GM18520 (cell line): ENCODE data around the gene PCDHA11.
"Not testable (repeated sequence)": the region's sequence is repeated elsewhere in the genome, so short reads cannot be mapped to it uniquely, and the experiment has no call there.

ENCODE experiments used
- ATAC-seq: cut with Tn5 transposase; IDR thresholded peaks from one replicate; pipeline ENCODE4 v1.9.1; 2021; ENCODE audit not compliant: unreplicated experiment

The PCDHA11 gene

DNA sequence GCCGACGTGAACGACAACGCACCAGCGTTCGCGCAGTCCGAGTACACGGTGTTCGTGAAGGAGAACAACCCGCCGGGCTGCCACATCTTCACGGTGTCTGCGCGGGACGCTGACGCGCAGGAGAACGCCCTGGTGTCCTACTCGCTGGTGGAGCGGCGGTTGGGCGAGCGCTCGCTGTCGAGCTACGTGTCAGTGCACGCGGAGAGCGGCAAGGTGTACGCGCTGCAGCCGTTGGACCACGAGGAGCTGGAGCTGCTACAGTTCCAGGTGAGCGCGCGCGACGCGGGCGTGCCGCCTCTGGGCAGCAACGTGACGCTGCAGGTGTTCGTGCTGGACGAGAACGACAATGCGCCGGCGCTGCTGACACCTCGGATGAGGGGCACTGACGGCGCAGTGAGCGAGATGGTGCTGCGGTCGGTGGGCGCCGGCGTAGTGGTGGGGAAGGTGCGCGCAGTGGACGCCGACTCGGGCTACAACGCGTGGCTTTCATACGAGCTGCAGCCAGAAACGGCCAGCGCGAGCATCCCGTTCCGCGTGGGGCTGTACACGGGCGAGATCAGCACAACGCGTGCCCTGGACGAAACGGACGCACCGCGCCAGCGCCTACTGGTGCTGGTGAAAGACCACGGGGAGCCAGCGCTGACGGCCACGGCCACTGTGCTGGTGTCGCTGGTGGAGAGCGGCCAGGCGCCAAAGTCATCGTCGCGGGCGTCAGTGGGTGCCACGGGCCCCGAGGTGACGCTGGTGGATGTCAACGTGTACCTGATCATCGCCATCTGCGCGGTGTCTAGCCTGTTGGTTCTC lies 18.7 kb upstream of the PCDHA11 start:
- ATAC-seq: not testable (repeated sequence)

DNA sequence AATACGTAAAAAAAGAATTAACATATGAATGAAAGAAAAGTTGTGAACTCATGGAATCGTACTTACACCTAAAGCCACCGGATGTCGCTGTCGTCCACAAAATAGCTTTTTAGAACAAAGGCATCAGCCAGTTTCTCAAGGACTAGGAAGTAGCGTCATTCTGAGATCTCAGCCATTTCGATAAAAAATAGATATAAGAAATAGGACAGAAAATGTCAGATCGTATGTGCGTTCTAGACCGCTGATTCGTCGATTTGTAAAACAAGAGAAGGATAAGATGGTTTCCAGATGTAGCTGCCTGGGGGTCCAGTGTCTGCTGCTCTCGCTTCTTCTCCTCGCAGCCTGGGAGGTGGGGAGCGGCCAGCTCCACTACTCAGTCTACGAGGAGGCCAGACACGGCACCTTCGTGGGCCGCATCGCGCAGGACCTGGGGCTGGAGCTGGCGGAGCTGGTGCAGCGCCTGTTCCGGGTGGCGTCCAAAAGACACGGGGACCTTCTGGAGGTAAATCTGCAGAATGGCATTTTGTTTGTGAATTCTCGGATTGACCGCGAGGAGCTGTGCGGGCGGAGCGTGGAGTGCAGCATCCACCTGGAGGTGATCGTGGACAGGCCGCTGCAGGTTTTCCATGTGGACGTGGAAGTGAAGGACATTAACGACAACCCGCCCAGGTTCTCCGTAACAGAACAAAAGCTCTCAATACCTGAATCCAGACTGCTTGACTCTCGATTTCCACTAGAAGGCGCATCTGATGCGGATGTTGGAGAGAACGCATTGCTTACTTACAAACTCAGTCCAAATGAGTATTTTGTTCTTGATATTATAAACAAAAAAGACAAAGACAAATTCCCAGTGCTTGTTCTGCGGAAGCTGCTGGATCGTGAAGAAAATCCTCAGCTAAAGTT lies 12.7 kb upstream of the PCDHA11 start, which contains the start of gene PCDHA10:
PCDHA10 (plus strand) TSS at position 126 of the 903 bp plus-strand sequence; CDS start at position 278, 152 bp downstream.
- ATAC-seq: no peak

DNA sequence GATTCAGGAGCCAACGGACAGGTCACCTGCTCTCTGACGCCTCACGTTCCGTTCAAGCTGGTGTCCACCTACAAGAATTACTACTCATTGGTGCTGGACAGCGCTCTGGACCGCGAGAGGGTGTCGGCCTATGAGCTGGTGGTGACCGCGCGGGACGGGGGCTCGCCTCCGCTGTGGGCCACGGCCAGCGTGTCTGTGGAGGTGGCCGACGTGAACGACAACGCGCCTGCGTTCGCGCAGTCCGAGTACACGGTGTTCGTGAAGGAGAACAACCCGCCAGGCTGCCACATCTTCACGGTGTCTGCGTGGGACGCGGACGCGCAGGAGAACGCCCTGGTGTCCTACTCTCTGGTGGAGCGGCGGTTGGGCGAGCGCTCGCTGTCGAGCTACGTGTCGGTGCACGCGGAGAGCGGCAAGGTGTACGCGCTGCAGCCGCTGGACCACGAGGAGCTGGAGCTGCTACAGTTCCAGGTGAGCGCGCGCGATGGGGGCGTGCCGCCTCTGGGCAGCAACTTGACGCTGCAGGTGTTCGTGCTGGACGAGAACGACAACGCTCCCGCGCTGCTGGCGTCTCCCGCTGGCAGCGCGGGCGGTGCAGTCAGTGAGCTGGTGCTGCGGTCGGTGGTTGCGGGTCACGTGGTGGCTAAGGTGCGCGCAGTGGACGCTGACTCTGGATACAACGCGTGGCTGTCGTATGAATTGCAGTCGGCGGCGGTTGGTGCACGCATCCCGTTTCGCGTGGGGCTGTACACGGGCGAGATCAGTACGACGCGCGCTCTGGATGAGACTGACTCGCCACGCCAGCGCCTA lies 11.4 kb upstream of the PCDHA11 start:
- no peak for ATAC-seq

DNA sequence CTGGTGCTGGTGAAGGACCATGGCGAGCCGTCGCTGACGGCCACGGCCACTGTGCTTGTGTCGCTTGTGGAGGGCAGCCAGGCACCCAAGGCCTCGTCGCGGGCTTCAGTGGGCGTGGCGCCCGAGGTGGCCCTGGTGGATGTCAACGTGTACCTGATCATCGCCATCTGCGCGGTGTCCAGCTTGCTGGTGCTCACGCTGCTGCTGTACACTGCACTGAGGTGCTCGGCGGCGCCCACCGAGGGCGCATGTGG lies 10.8 kb upstream of the PCDHA11 start:
- no peak for ATAC-seq

DNA sequence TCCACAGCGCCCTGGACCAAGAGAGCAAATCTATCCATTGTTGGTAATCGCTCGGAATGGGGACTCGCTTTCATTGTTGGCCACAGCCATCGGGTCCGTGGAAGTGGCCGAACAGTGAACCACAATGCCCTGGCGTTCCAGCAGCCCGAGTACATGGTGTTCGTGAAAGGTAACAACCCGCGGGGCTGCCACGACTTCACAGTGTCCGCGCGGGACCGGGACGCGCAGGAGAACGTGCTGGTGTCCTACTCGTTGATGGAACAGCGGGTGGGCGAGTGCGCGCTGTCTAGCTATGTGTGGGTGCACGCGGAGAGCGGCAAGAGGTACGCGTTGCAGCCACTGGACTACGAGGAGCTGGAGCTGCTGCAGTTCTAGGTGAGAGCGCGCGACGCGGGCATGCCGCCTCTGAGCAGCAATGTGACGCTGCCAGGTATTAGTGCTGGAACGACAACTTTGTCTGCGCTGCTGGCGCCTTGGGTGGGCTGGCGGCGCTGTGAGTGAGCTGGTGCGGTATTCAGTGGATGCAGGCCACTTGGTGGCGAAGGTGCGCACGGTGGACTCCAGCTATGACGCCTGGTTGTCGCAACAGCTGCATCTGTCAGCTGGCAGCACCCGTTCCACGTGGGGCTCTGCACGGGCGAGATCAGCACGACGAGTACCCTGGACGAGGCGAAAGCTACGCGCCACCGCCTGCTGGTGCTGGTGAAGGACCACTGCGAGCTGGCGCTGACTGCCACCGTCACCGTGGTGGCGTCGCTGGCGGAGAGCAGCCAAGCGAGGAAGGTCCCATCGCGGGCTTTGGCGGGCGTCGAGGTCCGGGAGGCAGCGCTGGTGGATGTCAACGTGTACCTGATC lies 6.1 kb upstream of the PCDHA11 start:
- no peak for ATAC-seq

DNA sequence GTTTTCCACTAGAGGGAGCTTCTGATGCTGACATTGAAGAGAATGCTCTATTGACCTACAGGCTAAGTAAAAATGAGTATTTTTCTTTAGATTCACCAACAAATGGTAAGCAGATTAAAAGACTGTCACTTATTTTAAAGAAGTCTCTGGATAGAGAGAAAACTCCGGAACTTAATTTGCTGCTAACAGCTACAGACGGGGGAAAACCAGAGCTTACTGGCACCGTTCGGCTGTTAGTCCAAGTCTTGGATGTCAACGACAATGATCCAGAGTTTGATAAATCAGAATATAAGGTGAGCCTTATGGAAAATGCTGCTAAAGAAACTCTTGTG lies 764 bp downstream of the PCDHA11 start:
- no peak for ATAC-seq

DNA sequence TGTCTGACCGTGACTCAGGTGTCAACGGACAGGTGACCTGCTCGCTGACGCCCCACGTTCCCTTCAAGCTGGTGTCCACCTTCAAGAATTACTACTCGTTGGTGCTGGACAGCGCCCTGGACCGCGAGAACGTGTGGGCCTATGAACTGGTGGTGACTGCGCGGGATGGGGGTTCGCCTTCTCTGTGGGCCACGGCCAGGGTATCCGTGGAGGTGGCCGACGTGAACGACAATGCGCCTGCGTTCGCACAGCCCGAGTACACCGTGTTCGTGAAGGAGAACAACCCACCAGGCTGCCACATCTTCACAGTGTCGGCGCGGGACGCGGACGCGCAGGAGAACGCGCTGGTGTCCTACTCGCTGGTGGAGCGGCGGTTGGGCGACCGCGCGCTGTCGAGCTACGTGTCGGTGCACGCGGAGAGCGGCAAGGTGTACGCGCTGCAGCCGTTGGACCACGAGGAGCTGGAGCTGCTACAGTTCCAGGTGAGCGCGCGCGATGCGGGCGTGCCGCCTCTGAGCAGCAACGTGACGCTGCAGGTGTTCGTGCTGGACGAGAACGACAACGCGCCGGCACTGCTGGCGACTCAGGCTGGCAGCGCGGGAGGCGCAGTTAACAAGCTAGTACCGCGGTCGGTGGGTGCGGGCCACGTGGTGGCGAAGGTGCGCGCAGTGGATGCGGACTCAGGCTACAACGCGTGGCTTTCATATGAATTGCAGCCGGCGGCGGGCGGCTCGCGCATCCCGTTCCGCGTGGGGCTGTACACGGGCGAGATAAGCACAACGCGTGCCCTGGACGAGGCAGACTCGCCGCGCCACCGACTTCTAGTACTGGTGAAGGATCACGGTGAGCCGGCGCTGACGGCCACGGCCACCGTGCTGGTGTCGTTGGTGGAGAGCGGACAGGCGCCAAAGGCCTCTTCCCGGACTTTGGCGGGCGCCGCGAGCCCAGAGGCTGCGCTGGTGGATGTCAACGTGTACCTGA lies 1.8 kb downstream of the PCDHA11 start:
- ATAC-seq: no peak

DNA sequence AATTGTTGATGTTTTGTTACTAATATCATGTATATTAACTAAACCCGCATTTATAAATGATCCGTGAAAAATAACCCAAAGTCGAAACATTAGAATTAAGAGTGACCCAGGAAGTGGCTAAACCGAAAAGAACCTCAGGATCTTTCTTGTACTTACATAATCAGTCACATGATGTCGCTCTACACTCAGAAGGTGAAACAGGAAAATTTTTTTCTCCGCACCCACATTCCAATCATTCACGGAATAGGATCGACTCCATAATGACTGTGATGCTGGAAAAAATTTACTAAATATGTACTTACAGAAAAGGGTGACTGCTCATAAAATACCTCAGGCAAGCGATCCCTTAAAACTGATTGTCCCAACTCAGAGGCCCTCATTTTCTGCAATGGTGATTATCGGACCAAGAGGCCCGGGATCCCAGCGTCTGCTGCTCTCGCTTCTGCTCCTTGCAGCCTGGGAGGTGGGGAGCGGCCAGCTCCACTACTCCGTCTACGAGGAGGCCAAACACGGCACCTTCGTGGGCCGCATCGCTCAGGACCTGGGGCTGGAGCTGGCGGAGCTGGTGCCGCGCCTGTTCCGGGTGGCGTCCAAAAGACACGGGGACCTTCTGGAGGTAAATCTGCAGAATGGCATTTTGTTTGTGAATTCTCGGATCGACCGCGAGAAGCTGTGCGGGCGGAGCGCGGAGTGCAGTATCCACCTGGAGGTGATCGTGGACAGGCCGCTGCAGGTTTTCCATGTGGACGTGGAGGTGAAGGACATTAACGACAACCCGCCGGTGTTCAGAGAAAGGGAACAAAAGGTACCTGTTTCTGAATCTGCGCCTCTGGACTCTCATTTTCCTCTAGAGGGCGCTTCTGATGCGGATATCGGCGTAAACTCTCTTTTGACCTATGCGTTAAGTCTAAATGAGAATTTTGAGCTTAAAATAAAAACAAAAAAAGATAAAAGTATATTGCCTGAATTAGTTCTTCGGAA lies 6.6 kb downstream of the PCDHA11 start, which contains the start of gene PCDHA12:
PCDHA12 (plus strand) TSS at position 224 of the 981 bp plus-strand sequence; CDS start at position 389, 165 bp downstream.
- ATAC-seq: no peak

DNA sequence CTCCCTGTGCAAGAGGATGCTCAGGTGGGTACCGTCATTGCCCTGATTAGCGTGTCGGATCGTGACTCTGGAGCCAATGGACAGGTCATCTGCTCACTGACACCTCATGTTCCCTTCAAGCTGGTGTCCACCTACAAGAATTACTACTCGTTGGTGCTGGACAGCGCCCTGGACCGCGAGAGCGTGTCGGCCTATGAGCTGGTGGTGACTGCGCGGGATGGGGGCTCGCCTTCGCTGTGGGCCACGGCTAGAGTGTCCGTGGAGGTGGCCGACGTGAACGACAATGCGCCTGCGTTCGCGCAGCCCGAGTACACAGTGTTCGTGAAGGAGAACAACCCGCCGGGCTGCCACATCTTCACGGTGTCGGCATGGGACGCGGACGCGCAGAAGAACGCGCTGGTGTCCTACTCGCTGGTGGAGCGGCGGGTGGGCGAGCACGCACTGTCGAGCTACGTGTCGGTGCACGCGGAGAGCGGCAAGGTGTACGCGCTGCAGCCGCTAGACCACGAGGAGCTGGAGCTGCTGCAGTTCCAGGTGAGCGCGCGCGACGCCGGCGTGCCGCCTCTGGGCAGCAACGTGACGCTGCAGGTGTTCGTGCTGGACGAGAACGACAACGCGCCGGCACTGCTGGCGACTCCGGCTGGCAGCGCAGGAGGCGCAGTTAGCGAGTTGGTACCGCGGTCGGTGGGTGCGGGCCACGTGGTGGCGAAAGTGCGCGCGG lies 7.9 kb downstream of the PCDHA11 start:
- ATAC-seq: not testable (repeated sequence)

DNA sequence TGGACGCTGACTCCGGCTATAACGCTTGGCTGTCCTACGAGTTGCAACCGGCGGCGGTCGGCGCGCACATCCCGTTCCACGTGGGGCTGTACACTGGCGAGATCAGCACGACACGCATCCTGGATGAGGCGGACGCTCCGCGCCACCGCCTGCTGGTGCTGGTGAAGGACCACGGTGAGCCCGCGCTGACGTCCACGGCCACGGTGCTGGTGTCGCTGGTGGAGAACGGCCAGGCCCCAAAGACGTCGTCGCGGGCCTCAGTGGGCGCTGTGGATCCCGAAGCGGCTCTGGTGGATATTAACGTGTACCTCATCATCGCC lies 8.5 kb downstream of the PCDHA11 start:
- no peak for ATAC-seq

DNA sequence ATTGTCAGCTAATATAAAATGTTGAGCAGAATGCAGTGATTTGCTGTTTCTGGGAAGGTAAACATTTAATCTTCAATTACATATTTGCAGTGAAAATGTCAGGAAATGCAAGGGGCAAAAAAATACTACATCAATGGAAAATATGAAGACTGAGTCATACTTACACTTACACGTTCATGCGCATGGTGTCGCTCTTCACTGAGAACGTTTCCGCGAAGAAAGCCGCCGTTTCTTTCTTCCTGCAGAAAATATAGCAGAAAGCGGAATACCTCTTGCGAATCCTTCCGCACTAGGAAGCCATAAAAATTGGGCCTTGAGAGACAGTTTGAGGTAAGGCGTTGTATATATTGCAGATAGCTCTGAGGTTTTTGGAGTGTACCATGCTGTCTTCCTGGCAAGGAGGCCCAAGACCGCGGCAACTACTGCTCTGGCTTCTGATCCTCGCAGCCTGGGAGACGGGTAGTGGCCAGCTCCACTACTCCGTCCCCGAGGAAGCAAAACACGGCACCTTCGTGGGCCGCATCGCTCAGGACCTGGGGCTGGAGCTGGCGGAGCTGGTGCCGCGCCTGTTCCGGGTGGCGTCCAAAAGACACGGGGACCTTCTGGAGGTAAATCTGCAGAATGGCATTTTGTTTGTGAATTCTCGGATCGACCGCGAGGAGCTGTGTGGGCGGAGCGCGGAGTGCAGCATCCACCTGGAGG lies 13.3 kb downstream of the PCDHA11 start, which contains the start of gene PCDHA13:
PCDHA13 (plus strand) TSS at position 236 of the 702 bp plus-strand sequence; CDS start at position 381, 145 bp downstream.
- no peak for ATAC-seq

DNA sequence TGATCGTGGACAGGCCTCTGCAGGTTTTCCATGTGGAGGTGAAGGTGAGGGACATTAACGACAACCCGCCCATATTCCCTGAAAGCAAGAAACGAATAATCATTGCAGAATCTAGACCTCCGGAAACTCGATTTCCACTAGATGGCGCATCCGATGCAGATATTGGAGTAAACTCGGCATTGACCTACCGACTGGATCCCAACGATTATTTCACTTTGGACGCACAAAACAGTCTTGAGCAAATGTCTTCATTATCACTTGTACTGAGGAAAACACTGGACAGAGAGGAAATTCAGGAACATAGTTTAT lies 13.8 kb downstream of the PCDHA11 start:
- ATAC-seq: no peak

DNA sequence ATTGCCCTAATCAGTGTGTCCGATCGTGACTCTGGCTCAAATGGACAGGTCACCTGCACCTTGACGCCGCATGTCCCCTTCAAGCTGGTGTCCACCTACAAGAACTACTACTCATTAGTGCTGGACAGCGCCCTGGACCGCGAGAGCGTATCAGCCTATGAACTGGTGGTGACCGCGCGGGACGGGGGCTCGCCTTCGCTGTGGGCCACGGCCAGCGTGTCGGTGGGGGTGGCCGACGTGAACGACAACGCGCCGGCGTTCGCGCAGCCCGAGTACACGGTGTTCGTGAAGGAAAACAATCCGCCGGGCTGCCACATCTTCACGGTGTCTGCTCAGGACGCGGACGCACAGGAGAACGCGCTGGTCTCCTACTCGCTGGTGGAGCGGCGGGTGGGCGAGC lies 14.6 kb downstream of the PCDHA11 start:
- ATAC-seq: no peak

DNA sequence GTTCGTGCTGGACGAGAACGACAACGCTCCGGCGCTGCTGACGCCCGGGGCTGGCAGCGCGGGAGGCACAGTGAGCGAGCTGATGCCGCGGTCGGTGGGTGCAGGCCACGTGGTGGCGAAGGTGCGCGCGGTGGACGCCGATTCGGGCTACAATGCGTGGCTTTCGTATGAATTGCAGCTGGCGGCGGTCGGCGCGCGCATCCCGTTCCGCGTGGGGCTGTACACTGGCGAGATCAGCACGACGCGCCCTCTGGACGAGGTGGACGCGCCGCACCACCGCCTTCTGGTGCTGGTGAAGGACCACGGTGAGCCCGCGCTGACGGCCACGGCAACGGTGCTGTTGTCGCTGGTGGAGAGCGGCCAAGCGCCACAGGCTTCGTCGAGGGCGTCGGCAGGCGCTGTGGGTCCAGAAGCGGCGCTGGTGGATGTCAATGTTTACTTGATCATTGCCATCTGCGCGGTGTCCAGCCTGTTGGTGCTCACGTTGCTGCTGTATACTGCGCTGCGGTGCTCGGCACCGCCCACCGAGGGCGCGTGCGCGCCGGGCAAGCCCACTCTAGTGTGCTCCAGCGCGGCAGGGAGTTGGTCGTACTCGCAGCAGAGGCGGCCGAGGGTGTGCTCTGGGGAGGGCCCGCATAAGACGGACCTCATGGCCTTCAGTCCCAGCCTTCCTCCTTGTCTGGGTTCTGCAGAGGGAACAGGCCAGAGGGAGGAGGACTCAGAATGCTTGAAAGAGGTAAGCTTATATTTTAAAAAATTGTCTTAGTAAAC lies 15.4 kb downstream of the PCDHA11 start:
- no peak for ATAC-seq

DNA sequence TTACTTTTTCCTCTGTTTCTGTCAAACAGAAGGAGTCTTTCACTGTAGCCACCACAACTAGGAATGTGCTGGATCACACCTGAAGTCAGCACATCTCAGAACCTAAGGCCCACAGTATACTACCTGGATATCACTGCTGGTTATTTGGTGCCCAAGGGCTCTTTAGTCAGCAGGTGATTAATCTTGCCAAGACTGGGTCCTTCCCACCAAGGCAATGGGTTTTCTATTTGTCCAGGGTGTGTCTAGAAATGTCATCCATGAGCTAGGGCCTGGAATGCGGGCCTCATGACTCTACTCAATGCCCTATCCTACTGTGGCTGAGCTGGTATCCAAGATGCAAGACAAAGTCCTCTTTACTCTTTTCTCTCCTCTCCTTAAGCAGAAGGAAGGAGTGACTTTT lies 47.6 kb downstream of the PCDHA11 start:
- ATAC-seq: no peak
